ENCODE results near the gene TNFRSF25. TPM values are rescaled to one million over a fixed set of nuclear protein-coding genes. Genes with fewer than 3 reads are reported as not detected.

Gene TNFRSF25
- total and polyA plus RNA-seq, 10 of the 15 experiments (the other 5 are each of a cell fraction or from before 2014, with no cell fraction given) = 0.23 to 8.6 (median 0.46) TPM; not detected in 5

DNA sequence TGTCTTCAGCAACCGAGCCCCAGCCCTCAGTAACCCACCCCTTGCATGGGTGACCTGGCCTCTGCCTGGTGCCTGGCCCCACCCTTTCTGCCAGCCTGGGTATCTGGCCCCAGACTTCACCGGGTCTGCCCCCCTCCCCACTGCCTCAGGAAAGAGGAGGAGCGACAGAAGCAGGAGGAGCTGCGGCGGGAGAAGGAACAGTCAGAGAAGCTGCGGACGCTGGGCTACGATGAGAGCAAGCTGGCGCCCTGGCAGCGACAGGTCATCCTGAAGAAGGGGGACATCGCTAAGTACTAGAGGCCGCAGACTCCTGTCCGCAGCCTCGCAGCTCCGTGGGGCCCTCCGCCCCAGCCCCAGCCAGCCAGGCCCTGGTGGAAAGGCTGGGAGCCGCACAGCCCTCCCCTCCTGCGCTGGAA lies 6.1 kb downstream of the TNFRSF25 start:
- in situ Hi-C loops (cut with MboI) = no loop called here
- ChIA-PET SMC1A (ENCODE audit: uncharacterized antibody, unreplicated experiment) (interaction anchor here (0.6 kb wide), 1 partner anchor 87 kb away, joined by 3 read pairs; no protein-coding TSS in a partner anchor), POLR2A (no interaction called here), CTCF (interaction anchor here (0.7 to 1.2 kb wide), 5 partner anchors 13 to 115 kb away, joined by 3 to 5 read pairs (median 3); no protein-coding TSS in a partner anchor), RAD21 (ENCODE audit: unreplicated experiment) (interaction anchor here (0.7 kb wide), 1 partner anchor 333 kb away, joined by 3 read pairs; no protein-coding TSS in a partner anchor)
- no peaks in the 10 kb centered on the region for H3K36me3 ChIP-seq (ENCODE audit: control insufficient read depth in 2 of 2, insufficient read depth in 2 of 2, low read length in 1 of 2)
- no peaks in the 10 kb centered on the region; the same call in 1 of the 2 replicates for H3K4me1 ChIP-seq (ENCODE audit: control insufficient read depth, insufficient read depth, low read length)
- H3K27me3 ChIP-seq (replicated peaks in 1 of 2; ENCODE audit: control insufficient read depth in 2 of 2, insufficient read depth in 2 of 2, low read length in 1 of 2) = peaks cover 1 to 4% of the 10 kb centered on the region in 2 experiments; a peak in 3 of 4 replicates
- H3K9ac ChIP-seq (ENCODE audit: control insufficient read depth, insufficient read depth, low read length) = no peak overlapping the region
- H4K20me1 ChIP-seq (ENCODE audit: control insufficient read depth, insufficient read depth) = no peaks in the 10 kb centered on the region
- DNase-seq (ENCODE audit: low read depth, low spot score) = no peak
- no peak overlapping the region; the same call in 1 of the 2 replicates for H2AFZ ChIP-seq (ENCODE audit: control insufficient read depth, low read depth, low read length)
- H3K4me3 ChIP-seq = no peak overlapping the region
- H3K27ac ChIP-seq (ENCODE audit: control insufficient read depth, insufficient read depth) = no peak overlapping the region
- whole genome bisulfite sequencing (ENCODE audit: insufficient coverage, insufficient replicate concordance, low lambda C conversion rate, missing lambda C conversion rate) = under 1% methylated on average over 17 of the region's 18 CpGs
- ATAC-seq = no peak
- no peak for TF ChIP-seq IRF4 (IDR thresholded peaks at IDR 0.05; ENCODE audit: low read depth, low read length)
- TF ChIP-seq TCF12 (IDR thresholded peaks at IDR 0.05; ENCODE audit: low read depth, low read length) = no peak
- TF ChIP-seq ZZZ3 (IDR thresholded peaks at IDR 0.05; ENCODE audit: control insufficient read depth, insufficient read length, low read depth) = no peak
- TF ChIP-seq KAT2A (conservative IDR thresholded peaks at IDR 0.05; ENCODE audit: control insufficient read depth, low read depth, low read length) = no peak
- TF ChIP-seq, protein P1, sequence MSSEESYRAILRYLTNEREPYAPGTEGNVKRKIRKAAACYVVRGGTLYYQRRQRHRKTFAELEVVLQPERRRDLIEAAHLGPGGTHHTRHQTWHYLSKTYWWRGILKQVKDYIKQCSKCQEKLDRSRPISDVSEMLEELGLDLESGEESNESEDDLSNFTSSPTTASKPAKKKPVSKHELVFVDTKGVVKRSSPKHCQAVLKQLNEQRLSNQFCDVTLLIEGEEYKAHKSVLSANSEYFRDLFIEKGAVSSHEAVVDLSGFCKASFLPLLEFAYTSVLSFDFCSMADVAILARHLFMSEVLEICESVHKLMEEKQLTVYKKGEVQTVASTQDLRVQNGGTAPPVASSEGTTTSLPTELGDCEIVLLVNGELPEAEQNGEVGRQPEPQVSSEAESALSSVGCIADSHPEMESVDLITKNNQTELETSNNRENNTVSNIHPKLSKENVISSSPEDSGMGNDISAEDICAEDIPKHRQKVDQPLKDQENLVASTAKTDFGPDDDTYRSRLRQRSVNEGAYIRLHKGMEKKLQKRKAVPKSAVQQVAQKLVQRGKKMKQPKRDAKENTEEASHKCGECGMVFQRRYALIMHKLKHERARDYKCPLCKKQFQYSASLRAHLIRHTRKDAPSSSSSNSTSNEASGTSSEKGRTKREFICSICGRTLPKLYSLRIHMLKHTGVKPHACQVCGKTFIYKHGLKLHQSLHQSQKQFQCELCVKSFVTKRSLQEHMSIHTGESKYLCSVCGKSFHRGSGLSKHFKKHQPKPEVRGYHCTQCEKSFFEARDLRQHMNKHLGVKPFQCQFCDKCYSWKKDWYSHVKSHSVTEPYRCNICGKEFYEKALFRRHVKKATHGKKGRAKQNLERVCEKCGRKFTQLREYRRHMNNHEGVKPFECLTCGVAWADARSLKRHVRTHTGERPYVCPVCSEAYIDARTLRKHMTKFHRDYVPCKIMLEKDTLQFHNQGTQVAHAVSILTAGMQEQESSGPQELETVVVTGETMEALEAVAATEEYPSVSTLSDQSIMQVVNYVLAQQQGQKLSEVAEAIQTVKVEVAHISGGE (CRISPR knock-in tag; IDR thresholded peaks at IDR 0.05) = no peak
- TF ChIP-seq WRNIP1 (IDR thresholded peaks at IDR 0.05; ENCODE audit: borderline replicate concordance, low read depth, low read length) = no peak
- no peak for TF ChIP-seq CBX5 (IDR thresholded peaks at IDR 0.05; ENCODE audit: low read depth)
- no peak for TF ChIP-seq SMAD1 (IDR thresholded peaks at IDR 0.05; ENCODE audit: low read depth, partially characterized antibody)
- no peak for TF ChIP-seq POLR2AphosphoS2 (IDR thresholded peaks at IDR 0.05; ENCODE audit: low read depth, low read length)
- TF ChIP-seq MEF2A (IDR thresholded peaks at IDR 0.05; ENCODE audit: insufficient read depth, low read depth, low read length) = no peak
- TF ChIP-seq EZH2 (IDR thresholded peaks at IDR 0.05; ENCODE audit: borderline replicate concordance, control insufficient read depth, low read depth, low read length) = no peak
- TF ChIP-seq ZNF207 (IDR thresholded peaks at IDR 0.05; ENCODE audit: borderline replicate concordance) = no peak
- no peak for TF ChIP-seq HDAC6 (IDR thresholded peaks at IDR 0.05; ENCODE audit: unreplicated experiment)
- no peaks in the 10 kb centered on the region for H3K79me2 ChIP-seq (ENCODE audit: control insufficient read depth, insufficient read depth, low read length)
- intact Hi-C loops (cut with micrococcal nuclease; ENCODE audit: unreplicated experiment) = loop anchor here (1.0 kb wide), 1 partner anchor 12 kb away; no protein-coding TSS in a partner anchor
- BruUV-seq (replicated peaks) = no TSS peak
- no peak overlapping the region for H3K4me2 ChIP-seq (ENCODE audit: control insufficient read depth, insufficient read depth)
- FAIRE-seq = no peak
- H3K9me3 ChIP-seq (replicated peaks; ENCODE audit: control insufficient read depth, insufficient read depth, low read length) = no peaks in the 10 kb centered on the region
